Activated CD8-positive, alpha-beta memory T cell treated with anti-CD3 and anti-CD28 coated beads, Interleukin-2, amount 10 ng/mL, durations not matched to agents 7 days and 5 days (primary cell): ENCODE data around the gene TAGLN2. TPM values are rescaled to one million over a fixed set of nuclear protein-coding genes. Genes with fewer than 3 reads are reported as not detected.

ENCODE experiments used
- ATAC-seq: fragments of 150-1000 bp; cut with Tn5 transposase; one replicate; pipeline ENCODE4 v1.10.0; 2021; ENCODE audit warnings: moderate library complexity
- CTCF ChIA-PET: fragments of 350-600 bp; sonication (Branson Sonifier 250); formaldehyde crosslinking; loops from one replicate; lab custom pipeline; 2021; ENCODE audit warnings: antibody characterized with exemption; lab: Charles Lee
- DNase-seq: peaks from one replicate; pipeline ENCODE4 v3.0.0-alpha.2; 2020
- H3K27ac Mint-ChIP-seq: one replicate; pipeline ENCODE4 v1.8.0; 2021; ENCODE audit warnings: mild to moderate bottlenecking, mixed read lengths
- H3K27me3 Mint-ChIP-seq: one replicate; pipeline ENCODE4 v1.8.0; 2021; ENCODE audit warnings: mixed read lengths
- H3K36me3 Mint-ChIP-seq: one replicate; pipeline ENCODE4 v1.8.0; 2021; ENCODE audit warnings: mild to moderate bottlenecking, mixed read lengths
- H3K4me1 Mint-ChIP-seq: one replicate; pipeline ENCODE4 v1.8.0; 2021; ENCODE audit warnings: mixed read lengths
- H3K4me3 Mint-ChIP-seq: one replicate; pipeline ENCODE4 v1.8.0; 2021; ENCODE audit warnings: mild to moderate bottlenecking, moderate library complexity, mixed read lengths
- H3K9me3 Mint-ChIP-seq: one replicate; pipeline ENCODE4 v1.8.0; 2022; ENCODE audit warnings: low read depth, mixed read lengths
- total RNA-seq, 2 experiments: library from RNA; stranded (reverse); gene quantifications; one replicate each; pipeline ENCODE4 v1.2.3, GENCODE V29; 2021

Gene TAGLN2
- total RNA-seq, 2 experiments from 2014 or later, result 479 to 513 TPM

- Mint-ChIP-seq H3K9me3 (no peaks in the 10 kb centered on the region), H3K36me3 (no peaks in the 10 kb centered on the region), H3K27me3 (peaks cover 29% of the 10 kb centered on the region), H3K4me3 (no peak overlapping the region), H3K4me1 (peaks cover 15% of the 10 kb centered on the region), H3K27ac (no peak overlapping the region)
- DNase-seq (peak; percentile 70), ATAC-seq (peak; percentile 54)
- CTCF ChIA-PET, result interaction anchor here (0.6 to 13.5 kb wide), 13 partner anchors 16 to 147 kb away, joined by 3 to 228 read pairs (median 3); partner anchors contain the start of genes KCNJ9 and TAGLN2
Observed at GRCh38 chr1:159938211-159938852, 13.0 kb upstream of the TAGLN2 start.

GRCh38 chr1:159937054-159937750, 11.9 kb upstream of the TAGLN2 start:
- Mint-ChIP-seq H3K9me3 (no peaks in the 10 kb centered on the region), H3K4me3 (no peak overlapping the region), H3K36me3 (no peaks in the 10 kb centered on the region), H3K27me3 (peaks cover 22% of the 10 kb centered on the region), H3K27ac (no peak overlapping the region), H3K4me1 (peaks cover 15% of the 10 kb centered on the region)
- CTCF ChIA-PET, result interaction anchor here (0.8 to 13.5 kb wide), 14 partner anchors 8 to 148 kb away, joined by 3 to 228 read pairs (median 3); partner anchors contain the start of genes FCRL6, IGSF9, KCNJ9 and TAGLN2
- no peak for ATAC-seq
- no peak for DNase-seq

- peak; percentile 84 for DNase-seq
- peak; percentile 80 for ATAC-seq
- H3K27me3 Mint-ChIP-seq, result peaks cover 18% of the 10 kb centered on the region
- CTCF ChIA-PET, result interaction anchor here (1.0 to 13.5 kb wide), 17 partner anchors 9 to 149 kb away, joined by 3 to 228 read pairs (median 4); partner anchors contain the start of genes FCRL6, IGSF9 and TAGLN2
- H3K27ac Mint-ChIP-seq, result no peak overlapping the region
- no peak overlapping the region for H3K4me3 Mint-ChIP-seq
- peaks cover 15% of the 10 kb centered on the region for H3K4me1 Mint-ChIP-seq
- no peaks in the 10 kb centered on the region for H3K36me3 Mint-ChIP-seq
- H3K9me3 Mint-ChIP-seq, result no peaks in the 10 kb centered on the region
Observed at GRCh38 chr1:159936273-159936904, 11.1 kb upstream of the TAGLN2 start.

- H3K27ac Mint-ChIP-seq, result no peak overlapping the region
- CTCF ChIA-PET, result interaction anchor here (1.0 to 13.5 kb wide), 16 partner anchors 8 to 149 kb away, joined by 3 to 228 read pairs (median 4); partner anchors contain the start of genes FCRL6, IGSF9 and TAGLN2
- no peaks in the 10 kb centered on the region for H3K9me3 Mint-ChIP-seq
- ATAC-seq (no peak), DNase-seq (no peak)
- no peak overlapping the region for H3K4me3 Mint-ChIP-seq
- peaks cover 15% of the 10 kb centered on the region for H3K4me1 Mint-ChIP-seq
- peaks cover 16% of the 10 kb centered on the region for H3K27me3 Mint-ChIP-seq
- no peaks in the 10 kb centered on the region for H3K36me3 Mint-ChIP-seq
Observed at GRCh38 chr1:159935719-159936272, 10.5 kb upstream of the TAGLN2 start.

DNA sequence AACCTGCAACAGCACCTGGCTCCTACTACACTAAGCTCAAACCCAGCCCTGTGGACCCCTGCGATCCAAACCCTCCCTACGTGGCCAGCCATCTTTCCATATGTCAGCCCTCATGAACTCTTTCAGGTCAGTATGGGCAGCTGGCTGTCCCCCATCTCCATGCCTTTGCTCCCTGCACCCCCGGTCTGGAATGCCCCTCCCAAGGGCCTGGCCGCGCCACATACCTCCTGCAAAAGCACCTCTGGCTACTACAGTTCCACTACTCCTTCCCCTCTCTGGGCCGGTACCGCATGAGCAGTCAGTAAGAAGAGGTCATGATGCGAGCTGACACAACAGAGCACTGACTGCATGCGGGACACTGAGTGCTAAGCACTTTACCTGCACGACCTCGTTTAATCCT, 10.0 kb upstream of the TAGLN2 start:
- Mint-ChIP-seq H3K36me3 (no peaks in the 10 kb centered on the region), H3K4me3 (no peak overlapping the region), H3K9me3 (no peaks in the 10 kb centered on the region), H3K4me1 (peaks cover 15% of the 10 kb centered on the region), H3K27ac (no peak overlapping the region), H3K27me3 (peaks cover 16% of the 10 kb centered on the region)
- no peak for ATAC-seq
- DNase-seq, result no peak
- CTCF ChIA-PET, result interaction anchor here (1.0 to 13.5 kb wide), 15 partner anchors 8 to 150 kb away, joined by 3 to 228 read pairs (median 6); partner anchors contain the start of gene TAGLN2

- H3K36me3 Mint-ChIP-seq, result no peaks in the 10 kb centered on the region
- CTCF ChIA-PET, result interaction anchor here (1.0 to 13.5 kb wide), 10 partner anchors 12 to 151 kb away, joined by 3 to 228 read pairs (median 6); partner anchors contain the start of gene TAGLN2
- H3K27me3 Mint-ChIP-seq, result peaks cover 16% of the 10 kb centered on the region
- DNase-seq (no peak), ATAC-seq (no peak)
- no peak overlapping the region for H3K27ac Mint-ChIP-seq
- peaks cover 15% of the 10 kb centered on the region for H3K4me1 Mint-ChIP-seq
- no peak overlapping the region for H3K4me3 Mint-ChIP-seq
- H3K9me3 Mint-ChIP-seq, result no peaks in the 10 kb centered on the region
Observed at GRCh38 chr1:159934136-159935039, 9.1 kb upstream of the TAGLN2 start.

DNA sequence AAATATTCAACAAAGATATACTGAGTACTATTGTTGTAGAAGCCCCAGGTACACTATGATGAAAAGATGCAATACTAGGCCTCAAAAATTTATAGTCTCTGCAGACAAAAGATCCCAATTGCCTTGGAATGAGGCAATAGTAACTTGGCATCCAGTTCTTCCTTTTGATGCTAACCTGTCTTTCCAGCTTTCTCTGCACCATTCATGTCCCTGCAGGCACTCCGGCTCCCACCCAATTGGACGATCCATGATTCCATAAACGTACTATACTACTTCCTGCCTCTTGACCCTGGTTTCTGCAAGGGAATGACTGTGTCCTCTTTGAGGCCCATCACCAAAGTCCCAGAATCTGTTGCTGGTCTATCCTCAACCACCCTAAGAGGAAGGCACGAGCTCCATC, 8.0 kb upstream of the TAGLN2 start:
- DNase-seq, result no peak
- Mint-ChIP-seq H3K27ac (no peak overlapping the region), H3K9me3 (no peaks in the 10 kb centered on the region), H3K36me3 (no peaks in the 10 kb centered on the region), H3K27me3 (peaks cover 12% of the 10 kb centered on the region), H3K4me1 (peaks cover 10% of the 10 kb centered on the region), H3K4me3 (no peak overlapping the region)
- CTCF ChIA-PET, result interaction anchor here (1.1 to 13.5 kb wide), 6 partner anchors 11 to 146 kb away, joined by 3 to 228 read pairs (median 10); partner anchors contain the start of gene TAGLN2
- no peak for ATAC-seq

GRCh38 chr1:159932296-159933285, 7.3 kb upstream of the TAGLN2 start:
- peaks cover 12% of the 10 kb centered on the region for H3K27me3 Mint-ChIP-seq
- H3K4me1 Mint-ChIP-seq, result peaks cover 2% of the 10 kb centered on the region
- ATAC-seq, result no peak
- no peaks in the 10 kb centered on the region for H3K9me3 Mint-ChIP-seq
- DNase-seq, result no peak
- no peaks in the 10 kb centered on the region for H3K36me3 Mint-ChIP-seq
- H3K4me3 Mint-ChIP-seq, result no peak overlapping the region
- CTCF ChIA-PET, result interaction anchor here (1.2 to 13.5 kb wide), 5 partner anchors 10 to 147 kb away, joined by 3 to 228 read pairs (median 11); partner anchors contain the start of gene TAGLN2
- no peak overlapping the region for H3K27ac Mint-ChIP-seq

DNA sequence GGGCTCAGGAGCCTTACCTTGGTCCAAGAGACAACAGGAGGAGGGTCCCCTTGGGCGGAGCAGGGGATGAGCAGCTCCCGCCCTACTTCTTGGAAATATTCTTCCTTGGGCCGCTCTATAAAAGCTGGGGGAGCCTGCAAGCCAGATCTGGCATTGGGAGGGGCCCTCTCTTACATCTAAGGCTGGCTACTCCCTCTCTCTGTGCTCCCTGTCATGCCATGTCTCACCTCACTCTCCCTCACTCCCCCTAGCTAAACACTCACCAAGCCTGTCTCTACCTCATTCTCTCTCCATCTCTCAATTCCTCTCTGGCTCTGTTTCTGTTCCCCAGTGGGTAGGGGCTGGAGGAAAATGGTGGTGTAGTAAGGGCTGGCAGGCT, 6.5 kb upstream of the TAGLN2 start:
- Mint-ChIP-seq H3K9me3 (no peaks in the 10 kb centered on the region), H3K27me3 (peaks cover 12% of the 10 kb centered on the region), H3K36me3 (no peaks in the 10 kb centered on the region), H3K27ac (no peak overlapping the region), H3K4me1 (no peaks in the 10 kb centered on the region), H3K4me3 (no peak overlapping the region)
- CTCF ChIA-PET, result interaction anchor here (2.4 to 13.5 kb wide), 2 partner anchors 40 to 74 kb away, joined by 11 to 228 read pairs; no protein-coding TSS in a partner anchor
- DNase-seq (no peak), ATAC-seq (no peak)

DNA sequence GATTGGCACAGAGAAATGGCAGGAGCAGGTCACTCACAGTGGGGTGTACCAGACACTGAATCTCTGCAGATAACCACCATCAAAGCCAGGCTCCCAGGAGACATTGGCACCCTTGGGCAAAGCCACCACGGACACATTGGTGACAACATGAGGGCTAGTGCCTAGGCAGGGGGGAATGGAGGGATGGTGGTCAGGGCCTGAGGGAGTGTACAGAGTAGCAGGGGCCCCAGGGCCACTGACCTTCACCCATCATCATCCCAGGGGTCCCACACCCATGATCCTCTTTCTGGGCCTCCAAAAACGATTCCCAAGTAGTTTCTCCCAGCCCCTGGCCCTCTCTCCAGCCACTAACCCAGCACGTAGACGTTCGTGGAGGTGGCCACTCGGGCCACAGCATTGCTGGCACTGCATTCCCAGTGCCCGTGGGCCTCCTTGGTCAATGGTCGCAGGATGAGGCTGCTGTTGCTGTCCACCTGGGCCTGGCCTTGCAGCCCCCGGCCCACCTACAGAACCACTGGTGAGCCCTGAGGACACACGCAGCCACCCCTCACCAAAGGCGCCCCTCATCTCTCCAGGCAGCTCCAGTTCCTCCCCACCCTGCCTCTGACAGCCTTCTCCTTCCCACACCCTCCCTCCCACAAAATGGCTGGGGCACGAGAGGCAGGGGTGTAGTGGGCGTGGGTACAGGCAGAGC, 5.9 kb upstream of the TAGLN2 start:
- Mint-ChIP-seq H3K36me3 (no peaks in the 10 kb centered on the region), H3K4me3 (no peak overlapping the region), H3K4me1 (peaks cover 1% of the 10 kb centered on the region), H3K27ac (no peak overlapping the region), H3K27me3 (peaks cover 12% of the 10 kb centered on the region), H3K9me3 (no peaks in the 10 kb centered on the region)
- CTCF ChIA-PET, result interaction anchor here (0.8 to 13.5 kb wide), 4 partner anchors 9 to 75 kb away, joined by 3 to 228 read pairs (median 8); no protein-coding TSS in a partner anchor
- no peak for ATAC-seq
- DNase-seq, result no peak

- no peak overlapping the region for H3K4me3 Mint-ChIP-seq
- no peak overlapping the region for H3K27ac Mint-ChIP-seq
- CTCF ChIA-PET, result interaction anchor here (0.8 to 13.5 kb wide), 3 partner anchors 9 to 75 kb away, joined by 3 to 228 read pairs (median 5); no protein-coding TSS in a partner anchor
- no peak for ATAC-seq
- peaks cover 9% of the 10 kb centered on the region for H3K27me3 Mint-ChIP-seq
- H3K9me3 Mint-ChIP-seq, result no peaks in the 10 kb centered on the region
- peaks cover 8% of the 10 kb centered on the region for H3K4me1 Mint-ChIP-seq
- no peak for DNase-seq
- no peaks in the 10 kb centered on the region for H3K36me3 Mint-ChIP-seq
Observed at GRCh38 chr1:159930634-159931033, 5.3 kb upstream of the TAGLN2 start.
